Measurements from ENCODE around the gene PTGDR2.

GRCh38 chr11:60870276-60870675 is 14.5 kb upstream of the PTGDR2 start:
- TF ChIP-seq POLR2A (IDR thresholded peaks at IDR 0.05) (no peak), EP300 (IDR thresholded peaks at IDR 0.05) (no peak)
- TF ChIP-seq, protein P1, sequence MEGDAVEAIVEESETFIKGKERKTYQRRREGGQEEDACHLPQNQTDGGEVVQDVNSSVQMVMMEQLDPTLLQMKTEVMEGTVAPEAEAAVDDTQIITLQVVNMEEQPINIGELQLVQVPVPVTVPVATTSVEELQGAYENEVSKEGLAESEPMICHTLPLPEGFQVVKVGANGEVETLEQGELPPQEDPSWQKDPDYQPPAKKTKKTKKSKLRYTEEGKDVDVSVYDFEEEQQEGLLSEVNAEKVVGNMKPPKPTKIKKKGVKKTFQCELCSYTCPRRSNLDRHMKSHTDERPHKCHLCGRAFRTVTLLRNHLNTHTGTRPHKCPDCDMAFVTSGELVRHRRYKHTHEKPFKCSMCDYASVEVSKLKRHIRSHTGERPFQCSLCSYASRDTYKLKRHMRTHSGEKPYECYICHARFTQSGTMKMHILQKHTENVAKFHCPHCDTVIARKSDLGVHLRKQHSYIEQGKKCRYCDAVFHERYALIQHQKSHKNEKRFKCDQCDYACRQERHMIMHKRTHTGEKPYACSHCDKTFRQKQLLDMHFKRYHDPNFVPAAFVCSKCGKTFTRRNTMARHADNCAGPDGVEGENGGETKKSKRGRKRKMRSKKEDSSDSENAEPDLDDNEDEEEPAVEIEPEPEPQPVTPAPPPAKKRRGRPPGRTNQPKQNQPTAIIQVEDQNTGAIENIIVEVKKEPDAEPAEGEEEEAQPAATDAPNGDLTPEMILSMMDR (IDR thresholded peaks at IDR 0.05): no peak

Measured in ovary (tissue), 3 donors.